Iris pigment epithelial cell (primary cell): ENCODE data around the gene ZNF106.
A peak's percentile ranks its signal among the peaks of the same experiment; 100 is the strongest.

Source experiments
- DNase-seq: peaks from one replicate; pipeline ENCODE4 v3.0.0-alpha.2; 2011; ENCODE audit warnings: low read depth

Gene ZNF106

DNA sequence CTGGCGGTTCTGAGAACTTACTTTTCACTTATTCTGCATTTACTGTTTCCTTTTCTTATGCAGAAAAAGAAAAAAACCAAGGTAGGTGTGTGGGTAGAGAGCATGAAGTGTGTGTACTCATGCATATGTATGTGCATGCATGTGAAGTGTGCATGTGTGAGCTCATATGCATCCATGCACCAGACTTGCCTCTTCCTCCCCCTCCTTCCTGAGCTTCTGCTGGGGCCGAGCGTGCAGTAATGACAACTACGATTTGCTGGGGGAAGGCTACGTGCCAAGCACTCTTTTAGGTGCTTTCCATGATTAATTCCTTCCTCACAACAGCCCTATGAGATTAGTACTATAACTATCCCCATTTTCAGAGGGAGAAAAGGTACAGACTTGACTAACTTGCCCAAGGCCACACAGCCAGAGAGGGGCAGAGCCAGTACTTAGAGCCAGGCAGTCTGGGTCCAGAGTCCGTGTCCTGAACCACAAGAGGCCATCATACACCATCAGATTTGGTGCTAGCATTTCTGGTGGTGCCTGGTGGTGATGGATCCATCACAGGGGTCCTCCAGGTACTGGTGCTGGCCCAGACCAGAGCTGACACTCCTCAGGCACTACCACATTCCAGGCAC lies 85.0 kb downstream of the ZNF106 start:
- DNase-seq, result no peak

DNA sequence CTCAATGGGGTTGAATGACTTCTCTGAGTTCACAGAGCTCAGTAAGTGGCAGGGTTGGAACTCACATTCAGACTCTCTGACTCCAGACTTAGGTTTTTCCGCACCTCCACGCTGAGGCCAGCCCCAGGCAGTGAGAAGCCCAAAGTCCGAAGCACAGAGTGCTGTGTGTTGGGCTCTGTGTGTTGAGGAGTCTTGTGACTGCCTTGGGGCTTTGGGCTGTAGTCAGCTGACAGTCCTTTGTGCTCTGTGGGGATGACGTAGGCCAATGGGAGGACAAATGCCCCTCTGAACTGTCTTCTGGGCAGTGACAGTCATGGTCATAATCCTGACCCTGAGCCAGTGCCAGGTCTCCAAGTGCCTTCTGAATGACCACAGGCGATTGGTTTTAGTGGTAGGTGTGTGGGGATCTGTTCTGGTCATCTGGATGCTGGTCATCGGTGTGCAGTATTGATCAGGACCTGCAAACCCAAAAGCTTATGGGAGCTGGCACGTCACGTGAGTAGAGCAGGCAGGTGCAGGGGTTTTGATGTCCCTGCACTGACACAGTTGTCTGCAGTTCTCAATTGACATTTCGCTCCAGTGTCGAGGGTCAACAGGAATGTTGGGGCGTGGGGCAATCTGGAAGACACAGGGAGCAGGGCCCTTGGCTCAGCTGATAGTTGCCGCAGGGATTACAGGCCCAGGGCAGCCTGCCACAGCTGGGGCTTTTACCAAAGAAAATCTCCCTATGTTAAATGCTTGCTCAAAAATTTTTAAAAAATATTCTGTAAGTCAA lies 86.3 kb downstream of the ZNF106 start:
- DNase-seq, result no peak

DNA sequence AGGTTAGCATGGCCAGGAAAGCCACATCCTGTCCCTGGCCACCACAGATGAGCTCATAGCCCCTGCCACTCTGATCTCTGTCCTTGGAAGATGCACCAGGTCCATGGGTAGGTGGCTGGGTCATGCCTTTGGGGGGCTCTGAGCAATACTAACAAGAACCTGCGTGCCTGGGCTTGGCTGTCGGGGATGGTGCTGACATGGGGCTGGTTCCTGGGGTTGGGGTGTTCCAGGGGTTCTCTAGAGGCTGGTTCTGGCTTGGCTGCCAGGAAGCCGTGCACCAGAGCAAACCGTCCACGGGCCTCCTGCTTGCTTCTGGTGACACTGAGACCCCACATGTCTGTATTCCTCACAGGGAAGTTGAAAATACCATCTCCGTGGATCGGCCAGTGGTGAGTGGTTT lies 87.6 kb downstream of the ZNF106 start:
- DNase-seq, result no peak

DNA sequence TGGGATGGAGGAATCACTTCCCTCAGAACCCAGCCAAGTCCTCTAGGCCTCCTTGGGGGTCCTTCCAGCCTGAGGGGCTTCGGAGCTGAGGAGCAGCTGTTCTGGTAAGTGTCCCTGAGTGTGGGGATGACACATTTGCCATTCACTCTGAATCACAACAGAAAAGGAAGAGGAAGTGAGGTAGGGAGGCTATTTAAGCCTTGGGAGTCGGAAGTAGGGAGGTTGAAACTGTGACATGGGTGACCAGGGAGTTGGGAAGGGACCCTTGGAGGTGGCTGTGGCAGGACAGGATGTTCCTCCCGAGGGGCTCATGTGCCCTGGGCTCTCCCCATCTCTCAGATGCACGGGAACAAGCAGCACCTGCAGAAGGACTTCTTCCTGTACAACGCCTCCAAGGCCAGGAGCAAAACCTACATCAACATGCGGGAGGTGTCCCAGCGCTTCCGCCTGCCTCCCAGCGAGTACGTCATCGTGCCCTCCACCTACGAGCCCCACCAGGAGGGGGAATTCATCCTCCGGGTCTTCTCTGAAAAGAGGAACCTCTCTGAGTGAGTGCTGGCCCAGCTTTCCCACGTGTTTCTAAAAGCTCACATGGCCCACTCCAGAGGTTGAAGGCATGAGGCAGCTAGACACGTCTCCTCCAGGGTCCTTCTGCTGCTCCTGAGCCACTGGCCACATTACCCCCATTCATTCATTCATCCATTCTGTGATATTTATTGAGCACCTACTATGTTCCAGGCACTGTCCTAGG lies 88.3 kb downstream of the ZNF106 start:
- DNase-seq, result no peak

DNA sequence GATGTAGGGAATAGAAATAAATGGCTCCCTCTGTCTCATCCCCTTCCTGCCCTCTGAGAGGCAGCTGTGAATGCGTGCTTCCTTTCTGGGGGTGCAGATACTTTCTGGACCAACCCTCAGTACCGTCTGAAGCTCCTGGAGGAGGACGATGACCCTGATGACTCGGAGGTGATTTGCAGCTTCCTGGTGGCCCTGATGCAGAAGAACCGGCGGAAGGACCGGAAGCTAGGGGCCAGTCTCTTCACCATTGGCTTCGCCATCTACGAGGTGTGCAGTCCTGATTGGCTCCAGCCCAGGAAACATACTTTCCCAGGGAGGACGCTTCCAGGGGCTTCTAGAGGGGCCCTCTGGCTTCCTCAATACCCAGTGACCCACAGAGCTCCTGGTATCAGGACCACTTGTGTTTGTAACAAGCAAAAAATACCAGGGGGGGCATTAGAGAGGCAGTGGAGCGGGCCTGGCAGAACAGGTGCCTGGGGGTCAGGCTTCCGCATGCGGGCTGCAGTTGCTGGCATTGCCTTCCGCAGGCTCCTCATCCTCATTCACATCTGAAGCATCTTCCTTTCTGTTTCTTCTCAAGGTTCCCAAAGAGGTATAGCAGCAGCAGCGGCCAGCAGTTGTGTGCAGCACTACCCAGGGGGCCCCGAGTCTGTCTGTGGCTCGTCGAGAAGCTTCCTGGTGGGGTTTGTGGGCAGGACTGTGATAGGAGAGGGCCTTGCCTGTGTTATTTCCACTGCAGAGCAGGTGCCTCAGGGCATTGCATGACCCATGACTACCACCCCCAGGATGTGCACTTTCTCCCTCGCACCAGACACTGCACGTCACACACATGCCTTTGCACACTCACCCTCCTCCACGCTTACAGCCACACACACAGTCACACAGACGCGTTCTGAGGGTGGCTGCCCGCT lies 89.1 kb downstream of the ZNF106 start:
- no peak for DNase-seq

DNA sequence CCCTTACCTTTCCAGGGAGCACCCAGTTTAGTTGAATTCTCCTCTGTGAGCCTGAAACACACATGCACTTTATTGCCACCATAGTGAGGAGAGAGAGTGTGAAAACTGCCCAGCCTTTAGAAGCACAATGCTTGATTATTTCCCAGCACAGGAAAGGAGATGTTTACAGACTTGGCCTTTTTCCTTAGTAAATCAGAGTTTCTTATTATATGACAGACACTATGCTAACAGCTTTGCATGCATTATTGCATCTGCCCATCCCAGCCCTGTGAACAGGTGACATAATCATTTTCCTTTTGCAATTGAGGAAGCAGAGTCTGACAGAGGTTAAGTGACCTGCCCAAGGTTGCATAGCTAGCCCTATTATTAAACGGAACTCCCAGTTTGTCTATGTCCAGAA lies 95.1 kb downstream of the ZNF106 start:
- no peak for DNase-seq

DNA sequence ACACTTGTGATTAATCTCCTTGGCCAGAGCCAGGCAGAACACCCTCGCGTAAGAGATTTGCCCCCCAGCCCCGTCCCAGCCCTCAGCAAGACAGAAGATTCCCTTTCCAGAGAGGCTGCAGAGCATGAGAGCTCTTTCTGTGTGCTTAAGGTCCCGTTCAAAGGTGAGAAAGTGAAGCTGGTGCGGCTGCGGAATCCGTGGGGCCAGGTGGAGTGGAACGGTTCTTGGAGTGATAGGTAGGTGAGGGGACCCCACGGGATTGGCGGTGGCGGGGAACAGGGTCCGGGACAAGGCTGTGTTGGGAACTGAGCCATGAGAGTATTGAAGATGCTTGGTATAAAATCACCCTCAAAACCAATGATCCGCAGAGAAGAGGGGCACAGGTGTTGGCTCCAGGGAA lies 96.8 kb downstream of the ZNF106 start:
- DNase-seq, result no peak

DNA sequence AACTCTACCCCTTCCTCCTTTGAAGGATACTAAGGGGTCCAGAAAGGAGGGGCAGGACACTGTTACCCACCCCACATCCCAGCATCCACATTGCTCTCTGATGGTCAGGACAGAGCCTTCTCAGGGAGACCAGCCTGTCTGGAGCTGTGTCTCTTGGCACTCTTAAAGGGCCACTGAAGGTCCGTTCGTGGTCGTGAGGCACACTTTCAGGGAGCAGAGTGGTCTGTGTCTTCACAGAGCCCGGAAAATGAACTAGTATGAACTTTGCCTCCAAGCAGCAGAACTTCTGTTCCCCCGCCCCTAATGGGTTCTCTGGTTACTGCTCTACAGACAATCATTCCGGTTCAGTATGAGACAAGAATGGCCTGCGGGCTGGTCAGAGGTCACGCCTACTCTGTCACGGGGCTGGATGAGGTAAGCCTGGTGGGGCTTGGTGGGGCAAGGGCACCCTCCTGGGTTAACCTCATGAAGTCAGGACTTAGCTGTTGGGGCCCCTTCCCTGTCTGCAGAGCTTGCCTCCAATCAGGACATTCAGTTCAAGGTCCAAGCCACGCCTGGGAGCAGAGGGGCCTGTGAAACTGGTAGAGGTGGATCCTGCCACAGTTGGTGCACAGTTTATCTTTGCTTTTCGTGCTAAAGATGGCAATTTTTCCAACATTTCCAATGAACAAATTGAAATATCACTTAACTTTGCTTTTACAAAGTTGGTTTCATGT lies 98.5 kb downstream of the ZNF106 start:
- no peak for DNase-seq

DNA sequence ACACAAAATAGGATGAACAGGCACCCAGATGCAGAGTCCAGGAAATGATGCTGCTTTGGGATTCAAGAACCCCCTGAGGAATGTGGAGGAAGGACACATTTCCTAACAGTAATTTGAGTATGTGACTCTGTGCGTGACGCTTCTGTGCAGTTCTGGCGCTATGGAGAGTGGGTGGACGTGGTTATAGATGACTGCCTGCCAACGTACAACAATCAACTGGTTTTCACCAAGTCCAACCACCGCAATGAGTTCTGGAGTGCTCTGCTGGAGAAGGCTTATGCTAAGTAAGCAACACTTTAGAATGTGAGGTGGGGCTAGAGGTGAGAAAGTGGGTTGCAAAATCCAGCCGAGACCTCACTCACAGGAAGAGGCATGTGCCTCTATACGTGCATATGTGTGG lies 103.3 kb downstream of the ZNF106 start:
- no peak for DNase-seq

DNA sequence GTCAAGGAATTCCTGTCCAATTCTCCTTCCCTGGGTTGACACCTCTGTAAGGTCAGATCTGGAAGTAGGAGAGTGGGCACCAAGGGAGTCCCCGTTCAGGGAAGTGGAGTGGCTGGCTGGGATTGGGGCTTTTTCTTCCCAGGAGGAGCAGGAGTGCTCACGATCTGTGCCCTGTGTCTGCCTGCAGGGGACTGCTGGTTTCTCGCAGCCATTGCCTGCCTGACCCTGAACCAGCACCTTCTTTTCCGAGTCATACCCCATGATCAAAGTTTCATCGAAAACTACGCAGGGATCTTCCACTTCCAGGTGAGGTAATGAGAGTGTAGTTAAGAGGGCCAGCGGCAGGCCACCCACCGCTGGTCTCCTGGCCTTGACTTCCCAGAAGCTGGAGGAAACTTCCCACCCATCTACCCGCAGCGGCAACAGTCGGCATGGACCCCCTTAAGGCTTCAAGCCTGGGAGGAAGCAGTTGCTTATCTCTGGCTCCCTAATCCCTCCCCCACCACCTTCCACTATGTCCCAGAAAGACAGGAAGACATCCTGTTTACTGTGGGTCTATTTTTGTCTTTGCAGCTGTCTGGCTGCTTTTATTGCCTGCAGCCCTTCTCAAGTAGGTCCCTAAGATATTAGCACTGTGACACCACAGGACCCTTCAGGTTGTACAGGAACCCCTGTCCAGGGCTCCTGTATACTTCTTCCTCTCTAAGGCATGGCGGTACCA lies 104.8 kb downstream of the ZNF106 start:
- no peak for DNase-seq

DNA sequence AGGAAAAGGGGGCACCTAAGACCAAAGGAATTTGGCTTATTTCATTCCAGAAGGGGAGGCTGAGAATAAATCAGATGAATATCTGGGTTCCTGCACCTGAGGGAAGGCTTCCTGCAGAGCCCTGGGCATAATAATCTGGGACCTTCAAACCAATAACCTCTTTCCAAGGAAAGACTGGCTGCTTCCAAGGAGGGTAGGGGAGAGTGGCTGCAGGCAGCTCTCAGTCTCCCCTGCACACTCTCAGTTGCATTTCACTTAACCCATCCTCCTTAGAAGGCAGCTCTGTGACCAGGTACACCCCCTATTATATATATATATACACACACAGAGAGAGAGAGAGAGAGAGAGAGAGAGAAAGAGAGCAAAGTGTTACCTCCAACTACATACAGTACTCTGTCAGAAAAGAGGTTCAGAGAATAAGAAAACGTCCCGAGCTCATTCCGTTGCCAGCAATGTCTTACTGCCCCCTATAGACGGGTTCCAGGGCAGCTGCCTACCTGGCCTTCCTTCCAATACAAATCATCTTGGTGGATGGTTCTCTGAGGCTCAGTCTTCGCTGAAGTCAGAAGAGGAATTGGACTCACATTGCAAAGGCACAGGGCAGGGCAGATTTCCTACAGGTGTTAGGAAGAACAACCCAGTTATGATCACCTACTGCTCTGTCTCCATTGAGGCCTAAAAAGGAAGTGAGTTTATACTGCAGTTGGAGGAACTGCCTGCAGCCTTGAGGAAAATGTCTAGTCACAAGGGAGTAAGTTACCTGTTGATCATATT lies 105.5 kb downstream of the ZNF106 start:
- peak; percentile 67 for DNase-seq

DNA sequence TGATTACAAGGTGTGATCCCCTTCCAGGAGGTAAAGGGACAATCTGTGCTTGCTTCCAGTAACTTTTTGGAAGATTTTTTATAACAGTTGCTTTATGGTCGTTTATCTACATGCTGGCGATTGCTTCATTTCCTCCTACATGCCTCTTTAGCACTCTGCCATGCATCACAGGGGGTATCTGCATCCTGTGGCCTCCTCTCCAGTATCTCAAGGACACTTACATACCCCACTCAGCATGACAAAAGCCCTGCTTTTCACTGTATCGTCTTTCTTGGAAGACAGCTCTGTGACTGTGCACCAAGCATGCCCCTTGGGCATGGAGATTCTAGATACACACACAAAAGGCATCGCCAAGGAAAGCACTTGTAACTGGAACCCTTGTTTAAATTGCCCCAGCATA lies 106.3 kb downstream of the ZNF106 start:
- no peak for DNase-seq

DNA sequence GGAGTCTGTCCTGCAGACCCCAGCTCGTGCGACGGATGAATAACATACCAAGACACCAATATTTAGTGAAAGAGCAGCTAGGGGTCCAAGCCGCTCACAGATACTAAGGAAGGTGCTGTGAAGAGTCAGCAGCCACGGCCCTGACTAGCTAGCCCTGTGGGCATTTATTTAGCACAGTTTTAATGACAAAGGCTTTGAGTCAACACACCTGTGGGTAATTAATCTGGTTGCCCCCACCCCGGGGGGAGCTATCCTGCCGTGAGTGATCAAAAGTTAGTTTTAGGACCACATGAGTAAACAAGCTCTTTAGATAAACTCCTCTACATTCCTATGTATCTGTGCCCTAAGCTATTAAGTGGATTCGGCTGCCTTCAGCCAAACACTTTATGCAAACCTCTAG lies 112.9 kb downstream of the ZNF106 start:
- DNase-seq, result no peak

DNA sequence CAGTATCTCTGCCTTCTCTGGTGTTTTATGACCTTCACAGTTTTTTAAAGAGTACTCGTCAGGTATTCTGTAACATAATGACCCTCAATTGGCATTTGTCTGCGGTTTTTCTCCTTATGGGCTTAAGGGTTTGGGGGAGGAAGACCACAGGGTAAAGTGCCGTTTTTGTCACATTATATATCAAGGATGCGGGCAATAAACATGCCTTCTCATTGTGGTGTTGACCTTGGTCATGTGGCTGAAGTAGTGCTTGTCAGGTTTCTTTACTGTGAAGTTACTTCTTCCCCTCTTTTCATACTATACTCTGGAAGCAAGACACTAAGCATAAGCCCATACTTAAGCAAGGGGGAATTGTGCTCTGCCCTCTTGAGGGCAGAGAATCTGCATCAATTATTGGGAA lies 115.0 kb downstream of the ZNF106 start:
- DNase-seq, result no peak

DNA sequence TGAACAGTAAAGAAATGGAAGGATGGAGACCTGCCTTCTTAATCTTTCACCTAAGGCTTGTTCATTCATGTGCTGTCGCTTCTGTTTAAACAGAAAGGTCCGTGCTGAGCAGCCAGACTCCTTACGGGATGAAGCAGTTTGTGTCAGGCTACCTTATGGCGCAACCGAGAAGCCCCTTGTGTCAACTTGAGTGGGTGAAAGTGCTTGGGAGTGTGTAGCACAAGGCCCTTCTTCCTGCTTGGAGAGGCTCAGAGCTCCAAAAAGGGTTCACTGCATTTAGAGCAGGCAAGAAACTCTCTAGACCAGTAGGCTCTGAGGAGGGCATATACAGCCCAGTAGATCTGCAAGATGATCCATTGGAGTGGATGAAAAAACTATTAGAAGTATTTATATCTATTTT lies 115.7 kb downstream of the ZNF106 start:
- DNase-seq, result no peak

DNA sequence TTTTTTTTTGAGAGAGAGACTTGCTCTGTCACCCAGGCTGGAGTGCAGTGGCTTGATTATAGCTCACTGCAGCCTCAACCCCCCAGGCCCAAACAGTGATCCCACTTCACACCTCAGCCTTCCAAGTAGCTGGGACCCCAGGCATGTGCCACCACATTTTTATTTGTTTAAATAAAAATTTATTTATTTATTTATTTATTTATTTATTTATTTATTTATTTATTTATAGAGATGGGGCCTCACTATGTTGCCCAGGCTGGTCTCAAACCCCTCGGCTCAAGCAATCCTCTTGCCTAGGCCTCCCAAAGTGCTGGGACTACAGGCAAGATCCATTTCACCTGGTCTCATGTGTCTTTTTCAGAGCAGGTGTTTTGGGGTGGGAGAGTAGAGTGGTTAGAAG lies 116.1 kb downstream of the ZNF106 start:
- no peak for DNase-seq

DNA sequence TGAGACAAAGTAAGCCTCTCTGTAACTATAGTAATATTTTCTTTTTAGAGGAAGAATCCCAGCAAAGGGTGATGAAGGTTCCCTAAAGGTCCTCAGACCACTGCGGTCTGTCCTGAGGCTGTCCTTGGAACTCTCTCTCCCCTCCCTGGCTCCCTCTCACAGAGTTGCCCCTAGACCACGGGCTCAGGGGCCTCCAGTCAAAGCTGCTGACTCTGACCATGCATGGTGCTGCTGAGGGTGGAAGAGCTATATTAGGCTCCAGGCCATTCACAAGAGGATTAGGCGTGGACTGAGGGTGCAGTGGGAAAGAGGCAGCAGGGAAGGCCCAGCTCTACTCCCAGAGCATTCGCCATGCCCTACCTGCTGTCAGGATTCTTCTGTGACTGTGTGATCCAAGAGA lies 117.0 kb downstream of the ZNF106 start:
- no peak for DNase-seq

DNA sequence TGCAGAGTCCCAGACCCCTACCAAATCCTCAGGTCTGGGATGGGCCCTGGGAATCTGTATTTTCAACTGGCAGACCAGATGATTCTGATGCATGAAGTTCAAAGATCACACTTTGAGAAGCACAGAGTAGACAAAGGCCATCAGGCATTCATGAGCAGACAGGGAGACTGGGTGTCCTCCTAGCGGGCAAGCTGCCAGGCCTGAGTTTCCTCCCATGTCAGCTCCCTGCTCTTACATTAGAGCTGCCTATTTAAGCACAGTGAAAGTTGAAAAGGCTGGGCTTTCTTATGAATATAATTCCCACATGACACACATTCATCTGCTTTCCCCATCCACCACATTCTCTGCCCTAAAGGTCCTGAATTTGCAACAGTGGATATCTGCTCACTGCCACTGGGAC lies 117.7 kb downstream of the ZNF106 start:
- DNase-seq, result no peak

DNA sequence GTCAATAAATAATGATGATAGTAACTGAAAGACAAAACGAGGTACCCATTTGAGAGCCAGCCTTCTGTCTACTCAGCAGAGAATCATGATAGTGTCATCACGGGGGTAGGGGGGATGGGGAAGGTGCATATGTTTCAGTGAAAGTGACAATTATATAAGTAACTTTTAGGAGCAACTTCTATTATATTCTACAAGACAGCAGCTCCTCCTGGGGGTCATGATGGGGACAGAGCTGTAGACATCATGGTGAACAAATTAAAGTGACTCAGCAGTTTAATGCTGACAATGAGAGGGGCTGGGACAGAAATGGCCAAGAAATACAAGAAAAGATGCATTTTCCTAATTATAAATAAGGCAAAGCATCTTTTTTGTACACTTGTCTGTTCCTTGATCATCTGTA lies 119.8 kb downstream of the ZNF106 start:
- peak; percentile 69 for DNase-seq

DNA sequence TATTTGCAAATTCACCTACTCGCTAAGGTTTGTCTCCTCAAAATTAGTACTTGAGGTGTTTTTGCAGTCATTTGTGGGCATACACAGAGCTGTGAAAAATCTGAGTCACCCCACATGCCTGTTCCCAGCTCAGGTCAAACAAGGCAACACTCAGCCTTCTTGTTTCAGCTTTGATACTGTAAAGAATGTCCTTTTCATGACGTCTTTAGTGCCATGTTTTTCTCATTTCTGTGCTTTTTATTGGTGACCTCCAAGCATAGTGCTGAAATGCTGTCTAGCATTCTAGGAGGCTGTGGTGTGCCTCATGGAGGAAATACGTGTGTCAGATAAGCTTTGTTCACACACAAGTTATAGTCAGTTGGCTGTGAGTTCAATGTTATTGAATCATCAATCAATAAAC lies 122.8 kb downstream of the ZNF106 start:
- DNase-seq, result peak; percentile 47
